Activated gamma-delta T cell treated with anti-CD3 and anti-CD28 coated beads, Interleukin-2, amount 50 U/mL, for 16 hours (primary cell): Measurements from ENCODE around the gene LRCH2.

ENCODE experiments used
- DNase-seq: peaks from one replicate; pipeline ENCODE4 v3.0.0-alpha.2; 2020; ENCODE audit warnings: low read depth

LRCH2 gene

DNA sequence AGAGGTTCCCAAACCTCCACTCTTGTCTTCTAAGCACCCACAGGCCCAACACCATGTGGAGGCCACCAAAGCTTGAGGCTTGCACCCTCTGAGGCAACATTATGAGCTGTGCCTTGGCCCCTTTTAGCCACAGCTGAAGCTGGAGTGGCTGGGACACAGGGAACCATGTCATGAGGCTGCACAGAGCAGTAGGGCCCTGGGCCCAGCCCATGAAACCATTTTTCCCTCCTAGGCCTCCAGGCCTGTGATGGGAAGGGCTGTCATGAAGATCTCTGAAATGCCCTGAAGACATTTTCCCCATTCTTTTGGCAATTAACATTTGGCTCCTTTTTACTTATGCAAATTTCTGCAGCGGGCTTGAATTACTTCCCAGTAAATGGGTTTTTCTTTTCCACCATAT, 29.9 kb downstream of the LRCH2 start:
- DNase-seq: no peak

DNA sequence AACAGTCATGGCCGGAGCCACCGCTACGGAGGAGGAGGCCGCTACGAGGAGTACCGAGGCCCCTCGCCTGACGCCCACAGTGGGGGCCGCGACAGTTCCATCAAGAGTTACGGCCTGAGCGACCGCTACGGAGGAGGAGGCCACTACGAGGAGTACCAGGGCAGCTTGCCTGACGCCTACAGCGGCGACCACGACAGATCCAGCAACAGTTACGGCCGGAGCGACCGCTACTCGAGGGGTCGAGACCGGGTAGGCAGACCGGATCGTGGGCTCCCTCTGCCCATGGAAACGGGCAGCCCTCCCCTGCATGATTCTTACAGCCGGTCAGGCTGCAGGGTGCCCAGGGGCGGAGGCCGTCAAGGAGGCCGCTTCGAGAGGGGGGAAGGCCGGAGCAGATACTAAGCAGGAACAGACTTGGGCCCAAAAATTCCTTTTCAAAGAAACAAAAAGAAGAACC, 41.6 kb downstream of the LRCH2 start:
- DNase-seq: no peak

DNA sequence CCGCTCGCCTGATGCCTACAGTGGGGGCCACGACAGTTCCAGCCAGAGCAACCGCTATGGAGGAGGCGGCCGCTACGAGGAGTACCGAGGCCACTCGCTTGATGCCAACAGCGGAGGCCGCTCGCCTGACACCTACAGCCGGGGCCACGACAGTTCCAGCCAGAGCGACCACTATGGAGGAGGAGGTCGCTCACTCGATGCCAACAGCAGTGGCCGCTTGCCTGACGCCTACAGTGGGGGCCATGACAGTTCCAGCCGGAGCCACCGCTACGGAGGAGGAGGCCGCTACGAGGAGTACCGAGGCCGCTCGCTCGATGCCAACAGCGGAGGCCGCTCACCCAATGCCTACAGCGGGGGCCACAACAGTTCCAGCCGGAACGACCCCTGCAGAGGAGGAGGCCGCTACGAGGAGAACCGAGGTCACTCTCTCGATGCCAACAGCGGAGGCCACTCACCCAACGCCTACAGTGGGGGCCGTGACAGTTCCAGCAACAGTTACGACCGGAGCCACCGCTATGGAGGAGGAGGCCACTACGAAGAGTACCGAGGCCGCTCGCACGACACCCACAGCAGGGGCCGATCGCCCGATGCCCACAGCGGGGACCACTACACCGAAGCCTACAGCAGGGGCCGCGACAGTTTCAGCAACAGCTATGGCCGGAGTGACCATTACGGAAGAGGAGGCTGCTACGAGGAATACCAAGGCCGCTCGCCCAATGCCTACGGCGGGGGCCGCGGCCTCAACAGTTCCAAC, 42.2 kb downstream of the LRCH2 start:
- no peak for DNase-seq

DNA sequence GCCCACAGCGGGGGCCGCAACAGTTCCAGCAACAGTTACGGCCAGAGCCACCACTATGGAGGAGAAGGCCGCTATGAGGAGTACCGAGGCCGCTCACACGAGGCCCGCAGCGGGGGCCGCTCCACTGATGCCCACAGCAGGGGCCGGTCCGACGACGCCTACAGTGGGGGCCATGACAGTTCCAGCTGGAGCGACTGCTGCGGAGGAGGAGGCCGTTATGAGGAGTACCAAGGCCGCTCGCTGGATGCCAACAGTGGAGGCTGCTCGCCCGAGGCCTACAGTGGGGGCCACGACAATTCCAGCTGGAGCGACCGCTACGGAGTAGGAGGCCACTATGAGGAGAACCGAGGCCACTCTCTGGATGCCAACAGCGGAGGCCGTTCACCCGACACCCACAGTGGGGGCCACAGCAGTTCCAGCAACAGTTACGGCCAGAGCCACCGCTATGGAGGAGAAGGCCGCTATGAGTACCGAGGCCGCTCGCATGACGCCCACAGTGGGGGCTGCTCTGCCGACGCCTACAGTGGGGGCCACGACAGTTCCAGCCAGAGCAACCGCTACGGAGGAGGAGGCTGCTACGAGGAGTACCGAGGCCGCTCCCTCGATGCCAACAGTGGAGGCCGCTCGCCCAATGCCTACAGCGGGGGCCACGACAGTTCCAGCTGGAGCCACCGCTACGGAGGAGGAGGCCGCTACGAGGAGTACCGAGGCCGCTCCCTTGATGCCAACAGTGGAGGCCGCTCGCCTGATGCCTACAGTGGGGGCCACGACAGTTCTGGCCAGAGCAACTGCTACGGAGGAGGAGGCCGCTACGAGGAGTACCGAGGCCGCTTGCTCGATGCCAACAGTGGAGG, 43.0 kb downstream of the LRCH2 start:
- DNase-seq: no peak

DNA sequence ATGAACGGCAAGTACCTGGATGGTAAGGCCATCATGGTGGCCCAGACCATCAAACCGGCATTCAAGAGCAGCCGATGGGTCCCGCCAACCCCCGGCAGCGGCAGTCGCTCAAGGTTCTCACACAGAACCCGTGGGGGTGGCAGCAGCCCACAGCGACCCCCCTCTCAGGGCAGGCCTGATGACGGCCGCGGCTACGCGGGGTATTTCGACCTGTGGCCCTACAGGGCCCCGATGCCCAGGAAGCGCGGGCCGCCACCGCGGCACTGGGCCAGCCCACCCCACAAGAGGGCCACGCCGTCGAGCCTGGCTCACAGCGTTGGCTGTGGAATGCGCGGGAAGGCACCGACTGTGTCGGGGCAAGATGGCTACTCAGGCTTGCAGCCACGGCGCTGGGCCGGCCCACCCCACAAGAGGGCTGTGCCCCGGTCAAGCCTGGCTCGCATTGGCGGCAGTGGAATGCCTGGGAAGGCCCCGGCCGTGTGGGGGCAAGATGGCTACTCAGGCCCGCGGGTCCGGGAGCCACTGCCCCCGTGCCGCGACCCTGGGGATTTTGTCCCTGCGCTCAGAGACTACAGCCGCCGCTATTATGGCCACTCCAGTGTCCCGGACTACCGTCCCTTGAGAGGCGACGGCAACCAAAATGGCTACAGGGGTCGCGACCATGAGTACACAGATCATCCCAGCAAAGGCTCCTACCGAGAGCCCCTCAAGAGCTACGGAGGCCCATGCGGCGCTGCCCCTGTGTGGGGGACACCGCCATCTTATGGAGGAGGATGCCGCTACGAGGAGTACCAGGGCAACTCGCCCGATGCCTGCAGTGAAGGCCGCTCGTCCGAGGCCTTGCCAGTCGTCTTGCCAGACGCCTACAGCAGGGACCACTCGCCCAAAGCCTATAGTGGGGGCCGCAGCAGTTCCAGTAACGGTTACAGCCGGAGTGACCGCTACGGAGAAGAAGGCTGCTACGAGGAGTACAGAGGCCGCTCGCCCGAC, 44.0 kb downstream of the LRCH2 start:
- no peak for DNase-seq

DNA sequence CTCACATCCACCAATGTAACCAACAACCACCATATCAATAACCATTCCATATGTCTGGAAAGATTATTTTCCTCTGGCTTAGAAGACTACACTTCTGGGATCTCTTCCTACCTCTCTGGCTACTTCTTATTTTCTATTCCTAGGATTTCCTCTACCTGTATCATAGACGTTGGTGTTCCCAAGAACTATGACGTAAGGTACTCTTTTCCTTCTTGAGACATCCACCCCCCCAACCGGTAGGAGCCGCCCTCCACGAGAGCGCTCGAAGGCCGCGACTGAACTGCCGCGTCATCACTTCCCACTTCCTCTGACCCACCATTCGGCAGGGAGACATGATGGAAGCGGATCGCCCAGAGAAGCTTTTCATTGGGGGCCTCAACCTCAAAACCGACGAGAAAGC, 44.8 kb downstream of the LRCH2 start, which contains the start of gene RBMXL3:
TSS of gene RBMXL3 (plus strand) at position 301 of the 400 bp plus-strand sequence. CDS start at position 333, 32 bp downstream.
- no peak for DNase-seq

DNA sequence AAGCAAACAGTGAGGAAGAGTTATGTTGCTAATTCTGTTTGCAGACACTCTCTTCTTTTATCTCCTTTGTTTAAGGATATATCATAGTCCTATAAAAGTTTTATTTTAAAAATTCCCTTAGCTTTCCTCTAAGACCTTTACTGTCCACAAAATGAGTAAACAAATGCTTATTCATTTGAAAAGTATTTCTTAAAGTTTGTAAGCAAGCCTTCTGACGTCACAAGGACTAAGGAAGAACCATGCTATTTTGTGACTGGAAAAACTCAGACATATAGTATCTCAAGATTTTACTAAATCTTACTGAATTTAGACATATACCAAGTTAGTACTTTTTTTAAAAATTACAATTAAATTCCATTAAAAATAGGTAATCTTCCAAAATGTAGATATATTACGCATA, 49.9 kb downstream of the LRCH2 start:
- no peak for DNase-seq

DNA sequence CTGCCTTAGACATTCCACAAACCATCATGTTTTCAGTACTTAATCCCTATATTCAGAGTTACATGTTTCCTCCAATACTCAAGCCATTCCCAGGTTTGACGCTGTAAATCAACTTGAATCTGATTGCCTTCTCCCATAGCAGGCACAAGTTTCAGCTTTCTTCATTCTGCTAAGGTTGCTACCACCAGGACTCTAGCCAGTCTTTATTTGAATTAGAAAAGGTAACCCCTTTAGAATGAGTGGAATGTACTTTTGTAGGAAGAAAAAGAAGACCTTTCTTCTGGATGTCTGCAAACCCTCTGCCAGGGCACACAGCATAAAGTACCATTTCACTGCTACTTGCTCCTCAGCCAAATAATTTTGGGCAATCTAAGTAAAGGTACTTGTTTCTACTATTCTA, 55.4 kb downstream of the LRCH2 start:
- no peak for DNase-seq

DNA sequence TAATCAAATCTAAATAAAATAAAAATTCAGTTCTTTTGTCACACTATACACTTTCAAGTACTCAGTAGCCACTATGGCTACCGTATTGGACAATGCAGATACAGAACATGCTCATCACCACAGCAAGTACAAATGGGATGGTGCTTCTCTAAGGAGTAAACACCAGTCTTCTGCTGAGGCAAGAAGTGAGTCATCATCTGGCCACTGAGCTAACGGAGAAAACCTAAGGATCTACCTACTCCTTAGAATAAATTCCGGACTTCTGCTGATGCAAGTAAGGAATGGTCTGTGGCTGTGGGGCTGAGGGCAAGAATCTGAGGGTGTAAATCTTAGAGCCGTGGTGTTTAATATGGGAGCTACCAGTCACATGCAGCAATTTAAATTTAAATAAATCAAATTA, 56.0 kb downstream of the LRCH2 start:
- DNase-seq: no peak

DNA sequence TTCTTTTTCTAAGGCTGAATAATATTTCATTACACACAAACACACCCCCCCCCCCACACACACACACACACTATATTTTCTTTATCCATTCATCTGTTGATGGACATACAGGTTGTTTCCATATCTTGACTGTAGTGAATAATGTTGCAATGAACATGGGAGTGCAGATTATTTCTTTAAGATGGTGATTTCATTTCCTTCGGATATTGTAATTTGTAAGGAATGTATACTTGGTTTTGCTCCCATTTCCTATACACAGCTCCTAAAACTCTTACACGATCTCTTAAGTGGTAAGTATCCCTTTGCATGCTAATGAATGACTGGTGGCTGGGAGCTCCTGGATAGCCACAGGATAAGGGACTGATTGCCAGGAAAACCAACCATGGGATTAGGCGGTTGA, 59.3 kb downstream of the LRCH2 start:
- no peak for DNase-seq

DNA sequence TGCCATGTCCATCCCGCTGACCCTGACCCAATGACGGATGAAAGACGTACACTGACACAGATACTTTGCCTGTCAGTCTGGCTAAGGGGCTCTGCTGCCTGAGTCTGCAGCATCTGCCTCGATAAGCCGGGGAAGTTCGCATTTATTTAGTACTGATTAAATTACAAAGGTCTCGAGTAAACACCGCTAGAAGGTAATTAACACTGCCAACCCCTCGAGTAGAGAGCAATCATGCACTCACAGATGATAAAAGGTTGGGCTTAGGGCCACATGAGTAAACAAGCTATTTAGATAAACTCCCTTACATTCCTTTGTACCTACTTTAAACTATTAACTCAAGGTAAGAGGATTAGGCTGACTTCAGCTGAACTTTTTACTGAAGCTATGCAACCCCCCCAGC, 60.7 kb downstream of the LRCH2 start:
- DNase-seq: no peak

DNA sequence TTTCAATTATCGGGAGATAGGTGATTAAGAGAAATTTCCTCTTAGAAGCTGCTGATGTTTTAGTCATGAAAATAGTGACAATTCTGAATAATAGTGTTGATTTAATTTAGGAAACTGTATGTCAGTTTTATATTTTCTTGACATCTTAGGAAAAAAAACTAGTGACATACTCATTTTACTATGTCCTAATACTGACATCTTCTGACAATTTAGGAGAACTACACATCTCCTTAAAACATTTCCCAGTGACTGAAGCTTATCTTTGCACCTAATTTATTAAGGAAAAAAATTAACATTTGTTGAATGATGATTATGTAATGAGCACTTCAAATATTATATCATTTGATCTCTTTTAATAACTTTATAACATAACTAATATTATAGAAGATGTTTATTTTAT, 86.7 kb downstream of the LRCH2 start:
- no peak for DNase-seq

DNA sequence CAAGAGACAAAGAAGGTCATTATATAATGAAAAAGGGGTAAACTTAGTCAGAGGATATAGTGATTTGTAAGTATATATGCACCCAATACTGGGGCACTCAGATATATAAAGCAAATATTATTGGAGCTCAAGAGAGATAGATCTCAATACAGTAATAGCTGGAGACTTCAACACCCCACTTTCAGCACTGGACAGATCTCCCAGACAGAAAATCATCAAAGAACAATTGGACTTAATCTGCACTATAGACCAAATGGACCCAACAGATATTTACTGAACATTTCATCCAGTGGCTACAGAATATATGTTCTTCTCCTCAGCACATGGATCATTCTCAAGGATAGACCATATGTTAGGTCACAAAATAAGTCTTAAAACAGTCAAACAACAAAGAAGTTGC, 91.8 kb downstream of the LRCH2 start:
- DNase-seq: no peak

DNA sequence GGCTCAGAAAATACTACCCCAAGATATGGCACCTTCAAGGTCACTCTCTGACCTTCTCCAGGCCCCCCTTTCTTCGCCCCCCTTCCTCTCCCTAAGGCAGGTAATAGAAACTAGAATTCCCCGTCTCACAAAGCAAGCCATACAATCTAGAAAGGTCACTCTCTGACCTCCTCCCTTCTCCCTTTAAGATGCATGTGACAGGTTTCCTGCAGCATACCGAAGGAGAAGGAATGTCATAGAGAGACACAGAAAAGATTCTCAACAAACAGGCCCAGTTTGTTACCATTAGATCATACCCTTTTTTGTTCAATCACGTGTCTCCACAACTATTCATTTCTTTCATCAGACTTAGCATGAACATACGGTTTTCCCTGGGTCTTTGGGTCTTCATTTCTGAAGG, 95.9 kb downstream of the LRCH2 start:
- no peak for DNase-seq

DNA sequence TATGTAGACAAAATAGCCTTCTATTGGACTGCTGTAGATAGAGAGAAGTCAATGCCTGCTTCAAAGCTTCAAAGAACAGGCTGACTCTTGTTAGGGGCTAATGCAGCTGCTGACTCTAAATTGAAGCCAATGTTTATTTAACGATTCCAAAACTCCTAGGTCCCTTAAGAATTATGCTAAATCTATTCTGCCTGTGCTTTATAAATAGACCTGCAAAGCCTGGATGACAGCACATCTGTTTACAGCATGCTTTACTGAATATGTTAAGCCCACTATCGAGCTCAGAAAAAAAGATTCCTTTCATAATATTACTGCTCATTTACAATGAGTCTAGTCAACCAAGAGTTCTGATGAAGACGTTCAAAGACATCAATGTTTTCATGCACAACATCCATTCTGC, 99.5 kb downstream of the LRCH2 start:
- DNase-seq: no peak

DNA sequence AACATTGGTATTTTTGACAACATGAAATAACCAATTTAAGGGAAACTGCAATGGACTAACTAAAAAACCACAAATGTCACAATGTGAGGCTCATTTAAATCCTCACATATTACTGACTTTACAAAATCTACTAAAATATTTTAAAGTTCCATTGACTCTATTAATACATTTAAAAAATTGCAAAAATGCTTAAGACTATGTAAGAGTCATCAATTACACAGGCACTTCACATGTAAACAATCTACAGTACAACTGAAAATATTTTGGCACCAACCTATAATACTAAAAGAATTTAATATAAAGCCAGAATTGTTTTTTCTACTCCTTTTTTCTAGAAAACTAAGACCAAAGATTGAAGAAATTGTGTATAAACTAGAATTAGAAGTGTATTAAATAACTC, 121.5 kb downstream of the LRCH2 start:
- DNase-seq: no peak

DNA sequence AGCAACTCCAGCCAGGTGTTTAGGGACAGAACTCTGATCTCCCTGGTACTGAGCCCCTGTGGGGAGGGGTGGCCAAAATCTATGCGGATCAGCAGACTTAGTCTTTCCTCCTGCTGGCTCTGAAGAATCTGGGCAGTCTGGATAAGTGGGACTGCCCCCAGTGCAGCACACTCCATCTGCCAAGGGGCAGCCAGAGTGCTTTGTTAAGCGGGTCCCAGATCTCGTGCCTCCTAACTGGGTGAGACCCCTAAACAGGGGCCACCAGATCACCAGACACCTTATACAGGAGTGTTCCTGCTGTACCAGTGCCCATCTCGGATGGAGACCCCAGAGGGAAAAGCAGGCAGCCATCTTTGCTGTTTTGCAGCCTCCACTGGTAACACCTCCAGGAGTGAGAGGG, 135.0 kb downstream of the LRCH2 start:
- DNase-seq: no peak

DNA sequence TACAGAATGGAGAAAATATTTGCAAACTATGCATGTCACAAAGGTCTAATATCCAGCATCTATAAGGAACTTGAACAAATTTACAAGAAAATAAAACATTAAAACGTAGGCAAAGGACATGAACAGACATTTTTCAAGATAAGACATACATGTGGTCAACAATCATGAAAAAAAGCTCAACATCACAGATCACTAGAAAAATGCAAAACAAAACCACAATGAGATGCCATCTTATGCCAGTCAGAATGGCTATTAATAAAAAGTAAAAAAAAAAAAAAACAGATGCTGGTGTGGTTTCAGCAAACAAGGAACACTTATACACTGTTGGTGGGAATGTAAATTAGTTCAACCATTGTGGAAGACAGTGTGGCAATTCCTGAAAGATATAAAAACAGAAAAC, 140.7 kb downstream of the LRCH2 start:
- DNase-seq: no peak

DNA sequence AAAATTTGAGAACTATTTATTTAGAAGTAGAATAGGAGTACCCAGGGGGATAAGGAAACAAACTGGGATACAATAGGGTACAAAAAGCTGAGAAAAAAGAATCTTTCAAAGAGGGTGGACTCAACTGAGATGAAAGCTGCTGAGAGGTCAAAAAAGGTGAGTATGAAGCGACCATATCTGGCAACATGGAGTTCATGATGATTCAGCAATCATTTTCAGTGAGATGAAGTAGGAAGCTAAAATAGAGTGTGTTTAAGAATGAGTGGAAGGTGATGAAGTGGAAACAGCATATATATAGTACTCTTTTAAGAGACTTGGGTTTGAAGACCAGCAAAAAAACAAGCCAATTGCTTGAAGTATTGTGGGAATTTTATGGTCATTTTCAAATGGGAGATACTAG, 144.5 kb downstream of the LRCH2 start:
- DNase-seq: no peak

DNA sequence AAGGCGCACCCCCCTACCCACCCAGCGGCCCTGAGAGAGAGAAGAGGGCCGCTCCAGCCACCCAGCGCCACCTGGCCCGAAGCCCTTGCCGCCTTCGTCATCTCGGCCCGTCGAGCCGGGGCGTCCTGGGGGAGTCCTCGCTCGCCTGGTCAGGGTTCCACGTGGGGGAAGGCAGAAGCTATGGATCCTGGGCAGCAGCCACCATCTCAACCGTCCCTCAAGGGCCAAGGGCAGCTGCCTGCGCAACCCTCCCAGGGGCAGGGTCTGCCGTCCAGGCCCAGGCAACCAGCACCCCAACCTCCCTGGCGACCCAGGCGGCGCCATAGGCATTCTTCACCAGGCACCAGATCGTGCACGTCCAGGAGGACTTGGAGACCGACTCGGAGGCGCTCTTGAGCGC, 165.0 kb downstream of the LRCH2 start:
- no peak for DNase-seq

DNA sequence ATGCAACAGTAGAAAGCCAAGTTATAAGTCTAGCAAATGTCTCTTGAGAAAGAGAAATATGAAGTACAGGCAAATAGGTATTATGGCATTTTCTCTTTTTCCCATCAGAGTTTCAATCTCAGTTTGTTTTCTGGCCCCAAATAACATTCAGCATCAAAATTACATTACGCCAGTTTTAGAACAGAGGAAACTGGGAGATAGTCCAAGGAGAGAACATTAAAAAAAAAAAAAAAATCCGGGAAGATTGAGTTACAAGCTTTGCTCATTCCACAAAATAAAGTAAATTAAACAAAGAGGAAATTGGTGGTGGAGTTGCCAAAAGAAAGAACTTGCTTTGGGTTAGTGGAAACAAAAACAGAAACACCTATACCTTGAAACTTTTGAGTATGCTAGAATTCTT, 166.1 kb downstream of the LRCH2 start:
- DNase-seq: no peak

DNA sequence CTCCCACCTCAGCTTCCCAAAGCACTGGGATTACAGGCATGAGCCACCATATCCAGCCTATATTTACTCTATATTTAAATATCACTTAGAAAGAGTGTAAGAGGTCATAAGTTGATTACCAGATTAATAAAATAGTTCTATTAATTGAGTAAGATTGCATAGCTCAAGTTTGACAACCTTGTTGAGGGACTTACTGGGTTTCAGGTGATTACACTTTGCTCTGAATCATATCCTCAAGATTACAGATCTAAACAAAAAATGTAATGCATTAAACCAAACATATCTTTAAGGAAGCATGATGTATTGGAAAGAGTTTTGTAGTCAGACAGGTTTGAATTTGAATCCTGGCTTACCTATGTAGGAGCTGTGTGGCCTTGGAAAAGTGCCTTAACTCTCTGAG, 168.6 kb downstream of the LRCH2 start:
- no peak for DNase-seq
